Inflammatory macrophage treated with lipopolysaccharide for 1 hour (primary cell): ENCODE measurements around the gene SEPTIN2.
"Not testable (repeated sequence)": the region's sequence is repeated elsewhere in the genome, so short reads cannot be mapped to it uniquely, and the experiment has no call there.

Source experiments
- DNase-seq, 2 donors: peaks; one replicate each; pipeline ENCODE4 v3.0.0-alpha.2; 2020 to 2022

The SEPTIN2 gene

GRCh38 chr2:241354668-241355658 lies 39.2 kb downstream of the SEPTIN2 start:
- DNase-seq, result peak; percentile 32 to 50

GRCh38 chr2:241355983-241356870 lies 40.5 kb downstream of the SEPTIN2 start, which contains the start of gene FARP2:
Gene FARP2 (plus strand): TSS chr2:241356285. CDS start chr2:241373108, 16,823 bp downstream.
- peak; percentile 94 to 96 for DNase-seq

- no peak for DNase-seq
Measured at GRCh38 chr2:241356871-241357260, 41.1 kb downstream of the SEPTIN2 start.

- DNase-seq, result no peak
Measured at GRCh38 chr2:241357531-241357930, 41.8 kb downstream of the SEPTIN2 start.

GRCh38 chr2:241358470-241358869 lies 42.7 kb downstream of the SEPTIN2 start:
- peak; percentile 76 to 87 for DNase-seq

GRCh38 chr2:241359481-241360045 lies 43.8 kb downstream of the SEPTIN2 start:
- DNase-seq, result no peak

GRCh38 chr2:241363426-241363825 lies 47.7 kb downstream of the SEPTIN2 start:
- no peak for DNase-seq

GRCh38 chr2:241364781-241365180 lies 49.1 kb downstream of the SEPTIN2 start:
- DNase-seq, result no peak

GRCh38 chr2:241366678-241367077 lies 51.0 kb downstream of the SEPTIN2 start:
- no peak for DNase-seq

- no peak for DNase-seq
Measured at GRCh38 chr2:241368643-241369042, 52.9 kb downstream of the SEPTIN2 start.

GRCh38 chr2:241372361-241372992 lies 56.8 kb downstream of the SEPTIN2 start:
- DNase-seq, result no peak

GRCh38 chr2:241373446-241373845 lies 57.7 kb downstream of the SEPTIN2 start:
- no peak for DNase-seq

- DNase-seq, result not testable (repeated sequence)
Measured at GRCh38 chr2:241373906-241374305, 58.2 kb downstream of the SEPTIN2 start.

- no peak for DNase-seq
Measured at GRCh38 chr2:241375300-241375699, 59.6 kb downstream of the SEPTIN2 start.

GRCh38 chr2:241376808-241377207 lies 61.1 kb downstream of the SEPTIN2 start:
- DNase-seq, result no peak

GRCh38 chr2:241378816-241379215 lies 63.1 kb downstream of the SEPTIN2 start:
- no peak for DNase-seq

GRCh38 chr2:241379481-241380480 lies 64.1 kb downstream of the SEPTIN2 start:
- no peak for DNase-seq

GRCh38 chr2:241381872-241382271 lies 66.1 kb downstream of the SEPTIN2 start:
- DNase-seq, result no peak

GRCh38 chr2:241385450-241385849 lies 69.7 kb downstream of the SEPTIN2 start:
- DNase-seq, result not testable (repeated sequence)

- DNase-seq, result no peak
Measured at GRCh38 chr2:241386519-241386918, 70.8 kb downstream of the SEPTIN2 start.

- no peak for DNase-seq
Measured at GRCh38 chr2:241389697-241390096, 74.0 kb downstream of the SEPTIN2 start.
